Hindlimb muscle (tissue), 1 donor: ENCODE data around the gene PLPP4. TPM values are rescaled to one million over a fixed set of nuclear protein-coding genes. Genes with fewer than 3 reads are reported as not detected.

ENCODE experiments used
- DNase-seq: peaks from one replicate; pipeline ENCODE4 v3.0.0-alpha.2; 2013
- polyA plus RNA-seq: library from polyadenylated mRNA; unstranded; fragments of 120-200 nt; gene quantifications from one replicate; pipeline ENCODE4 v1.2.1, GENCODE V29; 2013; ENCODE audit not compliant: insufficient read length

Gene PLPP4
- 0.23 TPM for polyA plus RNA-seq

GRCh38 chr10:120456626-120457430 is at the start of gene PLPP4:
PLPP4 (plus strand) TSS chr10:120457227; CDS start chr10:120457306, 79 bp downstream.
- DNase-seq = peak; percentile 29

GRCh38 chr10:120409816-120410215 is 47.2 kb upstream of the PLPP4 start:
- DNase-seq = no peak

- no peak for DNase-seq
Measured at GRCh38 chr10:120414946-120415345, 42.1 kb upstream of the PLPP4 start.

- no peak for DNase-seq
Measured at GRCh38 chr10:120415709-120416330, 41.2 kb upstream of the PLPP4 start.

- no peak for DNase-seq
Measured at GRCh38 chr10:120420421-120420820, 36.6 kb upstream of the PLPP4 start.

GRCh38 chr10:120421250-120421649 is 35.8 kb upstream of the PLPP4 start:
- no peak for DNase-seq

- DNase-seq = no peak
Measured at GRCh38 chr10:120422457-120422856, 34.6 kb upstream of the PLPP4 start.

GRCh38 chr10:120423431-120424197 is 33.4 kb upstream of the PLPP4 start:
- peak; percentile 11 for DNase-seq

- DNase-seq = no peak
Measured at GRCh38 chr10:120424198-120424464, 32.9 kb upstream of the PLPP4 start.

- no peak for DNase-seq
Measured at GRCh38 chr10:120426306-120426705, 30.7 kb upstream of the PLPP4 start.

GRCh38 chr10:120428754-120429153 is 28.3 kb upstream of the PLPP4 start:
- DNase-seq = no peak

- no peak for DNase-seq
Measured at GRCh38 chr10:120429395-120429794, 27.6 kb upstream of the PLPP4 start.

- peak; percentile 23 for DNase-seq
Measured at GRCh38 chr10:120431251-120431651, 25.8 kb upstream of the PLPP4 start.

GRCh38 chr10:120432209-120432608 is 24.8 kb upstream of the PLPP4 start:
- DNase-seq = no peak

- DNase-seq = no peak
Measured at GRCh38 chr10:120433141-120433540, 23.9 kb upstream of the PLPP4 start.

- DNase-seq = no peak
Measured at GRCh38 chr10:120436439-120437112, 20.5 kb upstream of the PLPP4 start.

GRCh38 chr10:120437541-120437940 is 19.5 kb upstream of the PLPP4 start:
- DNase-seq = no peak

- no peak for DNase-seq
Measured at GRCh38 chr10:120451968-120452367, 5.1 kb upstream of the PLPP4 start.

- DNase-seq = no peak
Measured at GRCh38 chr10:120453319-120453718, 3.7 kb upstream of the PLPP4 start.

- no peak for DNase-seq
Measured at GRCh38 chr10:120453886-120454285, 3.1 kb upstream of the PLPP4 start.

- DNase-seq = no peak
Measured at GRCh38 chr10:120455004-120455403, 2.0 kb upstream of the PLPP4 start.

- no peak for DNase-seq
Measured at GRCh38 chr10:120455606-120456005, 1.4 kb upstream of the PLPP4 start.

- no peak for DNase-seq
Measured at GRCh38 chr10:120456143-120456625, 843 bp upstream of the PLPP4 start.
